CD14-positive monocyte (primary cell): ENCODE data around the gene PFN3. TPM values are rescaled to one million over a fixed set of nuclear protein-coding genes. Genes with fewer than 3 reads are reported as not detected.

Experiments
- DNase-seq, 3 donors: peaks; one replicate each; pipeline ENCODE4 v3.0.0-alpha.2; 2011 to 2022
- H2AFZ ChIP-seq: 2 replicates; pipeline ENCODE4 v1.6.0; 2012; ENCODE audit warnings: mild to moderate bottlenecking, low read depth, low read length, inconsistent platforms; ENCODE audit not compliant: insufficient read depth, poor library complexity, severe bottlenecking
- H3K27ac ChIP-seq, 2 donors: 1 replicate in 1 of 2; 2 replicates in 1 of 2; pipeline ENCODE4 v1.5.1; 2012 to 2013; ENCODE audit warnings: low read length in 2 of 2, control low read depth in 1 of 2, inconsistent platforms in 1 of 2, low read depth in 1 of 2, mild to moderate bottlenecking in 1 of 2
- H3K27me3 ChIP-seq, 2 donors: one replicate each; pipeline versions ENCODE4 v1.6.0 to v1.6.1; 2011 to 2013; ENCODE audit warnings: low read length in 2 of 2; ENCODE audit not compliant: control insufficient read depth in 2 of 2, insufficient read depth in 2 of 2
- H3K36me3 ChIP-seq, 2 donors: replicated peaks in 1 of 2; 1 replicate in 1 of 2; 2 replicates in 1 of 2; pipeline versions ENCODE4 v1.5.1 to v1.6.1; 2012 to 2013; ENCODE audit warnings: low read length in 2 of 2, control low read depth in 1 of 2, inconsistent platforms in 1 of 2, mild to moderate bottlenecking in 1 of 2; ENCODE audit not compliant: insufficient read depth in 2 of 2, control insufficient read depth in 1 of 2
- H3K4me1 ChIP-seq, 2 donors: 1 replicate in 1 of 2; 2 replicates in 1 of 2; pipeline versions ENCODE4 v1.5.1 to v1.6.1; 2012 to 2013; ENCODE audit warnings: low read length in 2 of 2, control low read depth in 1 of 2, inconsistent platforms in 1 of 2, mild to moderate bottlenecking in 1 of 2, moderate library complexity in 1 of 2; ENCODE audit not compliant: insufficient read depth in 2 of 2, control insufficient read depth in 1 of 2
- H3K4me2 ChIP-seq: replicated peaks from 2 replicates; pipeline ENCODE3; 2012; ENCODE audit warnings: low read length, moderate library complexity, mild to moderate bottlenecking; ENCODE audit not compliant: poor library complexity, severe bottlenecking; ENCODE audit errors: extremely low read depth
- H3K4me3 ChIP-seq, 3 experiments: fragments of 200-600 bp in 1 of 3; sonication (generic) in 1 of 3; replicated peaks in 1 of 3; 1 replicate in 2 of 3; 2 replicates in 1 of 3; pipeline ENCODE4 v1.5.1; 2011 to 2013; ENCODE audit warnings: low read length in 3 of 3, mild to moderate bottlenecking in 3 of 3, control low read depth in 2 of 3, low read depth in 2 of 3, inconsistent platforms in 1 of 3, moderate library complexity in 1 of 3
- H3K79me2 ChIP-seq: 2 replicates; pipeline ENCODE4 v1.6.0; 2012; ENCODE audit warnings: mild to moderate bottlenecking, control low read depth, inconsistent platforms, low read length, moderate library complexity; ENCODE audit not compliant: insufficient read depth
- H3K9ac ChIP-seq: 2 replicates; pipeline ENCODE4 v1.6.0; 2017; ENCODE audit warnings: low read length, mild to moderate bottlenecking; ENCODE audit not compliant: insufficient read depth, poor library complexity, severe bottlenecking
- H3K9me3 ChIP-seq, 2 donors: replicated peaks in 1 of 2; 1 replicate in 1 of 2; 2 replicates in 1 of 2; pipeline versions ENCODE4 v1.5.1 to v1.6.1; 2012 to 2013; ENCODE audit warnings: low read length in 2 of 2, control low read depth in 1 of 2; ENCODE audit not compliant: control insufficient read depth in 1 of 2, insufficient read depth in 1 of 2
- H4K20me1 ChIP-seq: 2 replicates; pipeline ENCODE4 v1.6.0; 2012; ENCODE audit warnings: mild to moderate bottlenecking, low read length, control low read depth, moderate library complexity; ENCODE audit not compliant: insufficient read depth
- H3K27ac Mint-ChIP-seq, 7 donors: one replicate each; pipeline ENCODE4 v1.8.0; 2020; ENCODE audit warnings: mild to moderate bottlenecking in 7 of 7, mixed read lengths in 7 of 7, moderate library complexity in 6 of 7, inconsistent platforms in 2 of 7
- H3K27me3 Mint-ChIP-seq, 3 donors: one replicate each; pipeline ENCODE4 v1.8.0; 2021 to 2022; ENCODE audit warnings: low read depth in 3 of 3, mild to moderate bottlenecking in 3 of 3, mixed read lengths in 3 of 3, moderate library complexity in 3 of 3, inconsistent platforms in 1 of 3
- H3K36me3 Mint-ChIP-seq, 2 donors: one replicate each; pipeline ENCODE4 v1.8.0; 2020; ENCODE audit warnings: mixed read lengths in 2 of 2, inconsistent platforms in 1 of 2, mild to moderate bottlenecking in 1 of 2
- H3K4me1 Mint-ChIP-seq: one replicate; pipeline ENCODE4 v1.8.0; 2020; ENCODE audit warnings: mild to moderate bottlenecking, mixed read lengths
- H3K4me3 Mint-ChIP-seq, 2 donors: one replicate each; pipeline ENCODE4 v1.8.0; 2020; ENCODE audit warnings: mild to moderate bottlenecking in 2 of 2, mixed read lengths in 2 of 2, moderate library complexity in 1 of 2
- H3K9me3 Mint-ChIP-seq, 7 donors: one replicate each; pipeline ENCODE4 v1.8.0; 2020 to 2022; ENCODE audit warnings: mixed read lengths in 7 of 7, mild to moderate bottlenecking in 6 of 7, moderate library complexity in 6 of 7, inconsistent platforms in 2 of 7
- CTCF ChIP-seq: fragments of 200-600 bp; IDR thresholded peaks from one replicate; pipeline ENCODE4 v1.8.0; 2022; ENCODE audit warnings: antibody characterized with exemption, mild to moderate bottlenecking
- WGBS: methylation state at CpG from one replicate; pipeline ENCODE4 v1.1.5; 2013; ENCODE audit warnings: missing lambda C conversion rate; ENCODE audit not compliant: insufficient coverage; 5-methylcytosine and 5-hydroxymethylcytosine counted together
- intact Hi-C, 2 donors: fragments of 100-400 bp; cut with micrococcal nuclease; formaldehyde crosslinking; loops; one replicate each; pipeline versions ENCODE4 v1.15.0 to v1.15.1; 2023
- polyA plus RNA-seq, 3 donors: library from polyadenylated mRNA; depleted of rRNA in 1 of 3; unstranded in 2 of 3; stranded (reverse) in 1 of 3; fragments of 300-500 nt in 2 of 3; fragments of >200 nt in 1 of 3; fragmentation: Illumina TruSeq in 2 of 3; gene quantifications; 1 replicate in 2 of 3; 2 replicates in 1 of 3; pipeline ENCODE4 v1.2.3, GENCODE V29; 2012 to 2021

Gene PFN3
- polyA plus RNA-seq, 3 donors = not detected

GRCh38 chr5:177432839-177433657 is 32.6 kb upstream of the PFN3 start:
- H3K36me3 ChIP-seq = peaks cover 72 to 82% of the 10 kb centered on the region in 2 donors
- H3K4me1 ChIP-seq = peaks cover 50 to 55% of the 10 kb centered on the region in 2 donors
- Mint-ChIP-seq H3K9me3 (no peaks in the 10 kb centered on the region), H3K4me1 (peaks cover 45% of the 10 kb centered on the region), H3K36me3 (peaks cover 67 to 90% of the 10 kb centered on the region in 2 donors), H3K4me3 (no peak overlapping the region), H3K27me3 (peaks cover 0 to 1% (median 0%) of the 10 kb centered on the region in 3 donors), H3K27ac (peak overlapping the region in 4 of 7 donors; percentile 8 to 69 (median 48))
- H3K4me3 ChIP-seq = no peak overlapping the region
- H3K79me2 ChIP-seq = peaks cover 77% of the 10 kb centered on the region
- 93% methylated on average over 17 of the region's 25 CpGs for whole genome bisulfite sequencing
- H4K20me1 ChIP-seq = peaks cover 86% of the 10 kb centered on the region
- intact Hi-C loops = no loop called here
- H3K4me2 ChIP-seq = no peak overlapping the region
- DNase-seq = no peak
- H3K27me3 ChIP-seq = no peaks in the 10 kb centered on the region
- no peak overlapping the region for H3K9ac ChIP-seq
- no peak overlapping the region for H2AFZ ChIP-seq
- no peaks in the 10 kb centered on the region for H3K9me3 ChIP-seq
- peak overlapping the region; percentile 98 to 100 for H3K27ac ChIP-seq
- TF ChIP-seq CTCF = no peak

GRCh38 chr5:177432143-177432838 is 31.8 kb upstream of the PFN3 start:
- WGBS = 76% methylated on average over 18 of the region's 18 CpGs
- peaks cover 84% of the 10 kb centered on the region for H3K79me2 ChIP-seq
- Mint-ChIP-seq H3K4me3 (no peak overlapping the region), H3K27me3 (peaks cover 0 to 1% (median 0%) of the 10 kb centered on the region in 3 donors), H3K4me1 (peaks cover 51% of the 10 kb centered on the region), H3K27ac (peak overlapping the region in 6 of 7 donors; percentile 46 to 100 (median 64)), H3K36me3 (peaks cover 60 to 89% of the 10 kb centered on the region in 2 donors), H3K9me3 (no peaks in the 10 kb centered on the region)
- H3K4me3 ChIP-seq = peak overlapping the region in 1 of 3 experiments; percentile 59
- H3K9me3 ChIP-seq = no peaks in the 10 kb centered on the region
- H2AFZ ChIP-seq = no peak overlapping the region
- peaks cover 78% of the 10 kb centered on the region for H4K20me1 ChIP-seq
- peak overlapping the region; percentile 69 for H3K4me2 ChIP-seq
- peak overlapping the region; percentile 98 to 100 for H3K27ac ChIP-seq
- DNase-seq = no peak
- H3K36me3 ChIP-seq = peaks cover 66 to 75% of the 10 kb centered on the region in 2 donors
- intact Hi-C loops = no loop called here
- H3K9ac ChIP-seq = peak overlapping the region; percentile 52
- H3K4me1 ChIP-seq = peaks cover 58 to 62% of the 10 kb centered on the region in 2 donors
- H3K27me3 ChIP-seq = no peaks in the 10 kb centered on the region
- no peak for TF ChIP-seq CTCF
